ENCODE measurements around the gene SATB2.

SATB2 gene

DNA sequence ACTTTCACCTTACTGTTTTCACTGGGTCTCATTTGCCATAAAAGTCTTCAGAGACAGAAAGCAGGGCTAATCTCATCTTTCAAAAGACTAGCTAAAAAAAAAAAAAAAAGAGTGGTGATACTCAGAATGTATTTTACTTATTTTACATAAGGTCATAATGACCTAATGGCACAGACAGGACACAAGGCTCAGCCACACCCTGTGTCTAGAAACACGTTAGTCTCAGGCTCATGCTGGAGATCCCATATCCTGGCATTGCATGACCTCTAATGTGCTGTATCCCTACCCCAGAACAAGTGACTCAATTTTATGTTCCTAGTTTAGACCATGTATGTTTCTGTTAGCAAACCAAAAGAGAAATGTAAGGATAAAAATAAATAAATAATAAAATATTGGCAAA, 115.4 kb downstream of the SATB2 start:
- no peak overlapping the region for H3K4me3 ChIP-seq (ENCODE audit: low read length)
- no peaks in the 10 kb centered on the region for H3K27me3 ChIP-seq (ENCODE audit: control insufficient read depth, low read length)
- H4K20me1 ChIP-seq (ENCODE audit: control insufficient read depth, insufficient read depth, low read depth, low read length) = no peaks in the 10 kb centered on the region
- H3K27ac ChIP-seq (ENCODE audit: low read depth, low read length) = no peak overlapping the region
- H3K36me3 ChIP-seq (ENCODE audit: control insufficient read depth, low read length) = no peaks in the 10 kb centered on the region
- no peaks in the 10 kb centered on the region for H3K9me2 ChIP-seq (replicated peaks; ENCODE audit: control insufficient read depth, low read length)
- H3K4me2 ChIP-seq (ENCODE audit: low read length) = no peak overlapping the region
- H3K9me3 ChIP-seq (ENCODE audit: control insufficient read depth, insufficient read depth, low read length) = no peaks in the 10 kb centered on the region
- H3F3A ChIP-seq (ENCODE audit: control insufficient read depth, insufficient read depth) = no peaks in the 10 kb centered on the region
- TF ChIP-seq EZH2phosphoT487 (IDR thresholded peaks at IDR 0.05; ENCODE audit: borderline replicate concordance, low read length) = no peak
- TF ChIP-seq CTCF (IDR thresholded peaks at IDR 0.05; ENCODE audit: low read depth, low read length, poor library complexity, severe bottlenecking) = no peak
- H3K4me1 ChIP-seq (ENCODE audit: control insufficient read depth, low read length) = no peaks in the 10 kb centered on the region
- no peaks in the 10 kb centered on the region for H3K79me2 ChIP-seq (ENCODE audit: control insufficient read depth, low read length)

GRCh38 chr2:199341123-199341522, 116.6 kb downstream of the SATB2 start:
- Histone ChIP-seq H3K27me3 (ENCODE audit: control insufficient read depth, low read length) (no peaks in the 10 kb centered on the region), H3K79me2 (ENCODE audit: control insufficient read depth, low read length) (no peaks in the 10 kb centered on the region)

DNA sequence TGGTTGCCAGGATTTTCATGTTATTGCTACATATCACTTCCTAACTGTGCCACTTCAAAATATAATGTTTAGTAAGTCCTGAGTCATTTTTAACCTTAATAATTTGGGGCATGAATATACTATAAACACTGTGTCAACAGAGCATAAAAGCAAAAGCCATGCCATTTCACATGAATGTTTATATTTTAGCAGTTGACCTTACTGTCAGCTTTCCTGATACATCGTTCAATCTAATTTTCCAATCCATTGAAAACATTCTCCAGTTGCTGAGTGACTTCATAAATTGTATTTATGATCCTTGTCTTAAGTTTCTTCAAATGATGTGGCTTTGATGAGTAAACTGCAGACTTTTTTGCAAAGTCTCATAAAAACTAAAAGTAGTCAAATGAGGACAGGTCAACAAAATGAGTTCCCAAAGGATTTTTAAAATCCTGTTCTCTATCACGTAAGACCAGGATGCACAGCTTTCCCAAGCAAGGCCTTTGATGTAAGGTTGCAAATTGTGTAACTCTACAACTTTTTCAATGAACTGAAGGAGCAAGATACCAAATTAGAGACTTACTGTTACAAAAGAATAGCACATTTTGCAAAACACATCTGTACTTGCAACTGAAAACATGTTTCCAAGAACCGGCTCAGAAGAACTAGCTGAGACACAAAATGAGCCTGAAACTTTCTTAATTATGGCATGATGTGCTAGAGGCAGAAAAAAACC, 117.7 kb downstream of the SATB2 start:
- no peaks in the 10 kb centered on the region for H3F3A ChIP-seq (ENCODE audit: control insufficient read depth, insufficient read depth)
- H3K36me3 ChIP-seq (ENCODE audit: control insufficient read depth, low read length) = no peaks in the 10 kb centered on the region
- H3K27ac ChIP-seq (ENCODE audit: low read depth, low read length) = no peak overlapping the region
- H3K79me2 ChIP-seq (ENCODE audit: control insufficient read depth, low read length) = no peaks in the 10 kb centered on the region
- H4K20me1 ChIP-seq (ENCODE audit: control insufficient read depth, insufficient read depth, low read depth, low read length) = no peaks in the 10 kb centered on the region
- H3K4me1 ChIP-seq (ENCODE audit: control insufficient read depth, low read length) = no peaks in the 10 kb centered on the region
- H3K27me3 ChIP-seq (ENCODE audit: control insufficient read depth, low read length) = no peaks in the 10 kb centered on the region
- no peaks in the 10 kb centered on the region for H3K9me3 ChIP-seq (ENCODE audit: control insufficient read depth, insufficient read depth, low read length)
- no peak overlapping the region for H3K4me3 ChIP-seq (ENCODE audit: low read length)
- TF ChIP-seq EZH2phosphoT487 (IDR thresholded peaks at IDR 0.05; ENCODE audit: borderline replicate concordance, low read length) = no peak
- no peak for TF ChIP-seq CTCF (IDR thresholded peaks at IDR 0.05; ENCODE audit: low read depth, low read length, poor library complexity, severe bottlenecking)
- no peaks in the 10 kb centered on the region for H3K9me2 ChIP-seq (replicated peaks; ENCODE audit: control insufficient read depth, low read length)
- no peak overlapping the region for H3K4me2 ChIP-seq (ENCODE audit: low read length)

More at GRCh38 chr2:199341123-199341522, 116.6 kb downstream of the SATB2 start:
- H3K36me3 ChIP-seq (ENCODE audit: control insufficient read depth, low read length) = no peaks in the 10 kb centered on the region
- H3K4me3 ChIP-seq (ENCODE audit: low read length) = no peak overlapping the region
- no peak overlapping the region for H3K27ac ChIP-seq (ENCODE audit: low read depth, low read length)
- TF ChIP-seq CTCF (IDR thresholded peaks at IDR 0.05; ENCODE audit: low read depth, low read length, poor library complexity, severe bottlenecking) (no peak), EZH2phosphoT487 (IDR thresholded peaks at IDR 0.05; ENCODE audit: borderline replicate concordance, low read length) (no peak)
- no peaks in the 10 kb centered on the region for H4K20me1 ChIP-seq (ENCODE audit: control insufficient read depth, insufficient read depth, low read depth, low read length)
- H3K9me2 ChIP-seq (replicated peaks; ENCODE audit: control insufficient read depth, low read length) = no peaks in the 10 kb centered on the region
- H3F3A ChIP-seq (ENCODE audit: control insufficient read depth, insufficient read depth) = no peaks in the 10 kb centered on the region
- H3K9me3 ChIP-seq (ENCODE audit: control insufficient read depth, insufficient read depth, low read length) = no peaks in the 10 kb centered on the region
- H3K4me2 ChIP-seq (ENCODE audit: low read length) = no peak overlapping the region
- no peaks in the 10 kb centered on the region for H3K4me1 ChIP-seq (ENCODE audit: control insufficient read depth, low read length)
